Common myeloid progenitor, CD34-positive (primary cell): Measurements from ENCODE around the gene VWA2. TPM values are rescaled to one million over a fixed set of nuclear protein-coding genes. Genes with fewer than 3 reads are reported as not detected.

Experiments used
- CTCF ChIA-PET: fragments of 350-600 bp; sonication (Branson Sonifier 250); formaldehyde crosslinking; loops from one replicate; lab custom pipeline; 2021; ENCODE audit warnings: antibody characterized with exemption; lab: Charles Lee
- POLR2A ChIA-PET: fragments of 350-600 bp; sonication (Branson Sonifier 250); formaldehyde crosslinking; loops from one replicate; lab custom pipeline; 2021; ENCODE audit warnings: antibody characterized with exemption; lab: Charles Lee
- DNase-seq, 3 donors: peaks; one replicate each; pipeline versions ENCODE4 v3.0.0 to v3.0.0-alpha.2; 2013
- H3K27ac ChIP-seq, 2 experiments: 1 replicate in 1 of 2; 2 replicates in 1 of 2; pipeline ENCODE4 v1.7.0; 2013; ENCODE audit warnings: inconsistent platforms in 2 of 2, low read length in 2 of 2, mild to moderate bottlenecking in 2 of 2, low read depth in 1 of 2, moderate library complexity in 1 of 2; ENCODE audit not compliant: severe bottlenecking in 2 of 2, insufficient read depth in 1 of 2, poor library complexity in 1 of 2
- H3K27me3 ChIP-seq, 5 experiments: replicated peaks in 2 of 5; 1 replicate in 3 of 5; 2 replicates in 2 of 5; pipeline versions ENCODE4 v1.6.1 to v1.7.0; 2013; ENCODE audit warnings: low read length in 4 of 5, mild to moderate bottlenecking in 2 of 5, moderate library complexity in 2 of 5, inconsistent platforms in 1 of 5; ENCODE audit not compliant: insufficient read depth in 5 of 5, control insufficient read depth in 4 of 5
- H3K36me3 ChIP-seq, 4 experiments: 1 replicate in 2 of 4; 2 replicates in 2 of 4; pipeline versions ENCODE4 v1.6.1 to v1.7.0; 2013; ENCODE audit warnings: low read length in 3 of 4, control low read depth in 1 of 4, mild to moderate bottlenecking in 1 of 4; ENCODE audit not compliant: control insufficient read depth in 4 of 4, insufficient read depth in 4 of 4
- H3K4me1 ChIP-seq, 4 experiments: 1 replicate in 3 of 4; 2 replicates in 1 of 4; pipeline versions ENCODE4 v1.6.1 to v1.7.1; 2013; ENCODE audit warnings: low read length in 3 of 4, mild to moderate bottlenecking in 3 of 4, control low read depth in 1 of 4, inconsistent platforms in 1 of 4, moderate library complexity in 1 of 4; ENCODE audit not compliant: control insufficient read depth in 4 of 4, insufficient read depth in 4 of 4; ENCODE audit errors: control extremely low read depth in 1 of 4
- H3K4me3 ChIP-seq, 7 experiments: 1 replicate in 4 of 7; 2 replicates in 3 of 7; pipeline versions ENCODE4 v1.5.1 to v1.7.0; 2013; ENCODE audit warnings: mild to moderate bottlenecking in 7 of 7, low read length in 6 of 7, moderate library complexity in 6 of 7, inconsistent platforms in 2 of 7, low read depth in 2 of 7, control low read depth in 1 of 7; ENCODE audit not compliant: insufficient read depth in 4 of 7, control insufficient read depth in 1 of 7; ENCODE audit errors: extremely low read depth in 1 of 7
- H3K9me3 ChIP-seq, 5 experiments: 1 replicate in 4 of 5; 2 replicates in 1 of 5; pipeline versions ENCODE4 v1.6.1 to v1.7.1; 2013; ENCODE audit warnings: low read length in 4 of 5, mild to moderate bottlenecking in 2 of 5, inconsistent platforms in 1 of 5, low read depth in 1 of 5, moderate library complexity in 1 of 5; ENCODE audit not compliant: control insufficient read depth in 4 of 5, insufficient read depth in 2 of 5; ENCODE audit errors: control extremely low read depth in 1 of 5
- WGBS: methylation state at CpG from one replicate; pipeline ENCODE4 v1.1.5; 2013; ENCODE audit not compliant: insufficient coverage; 5-methylcytosine and 5-hydroxymethylcytosine counted together
- polyA plus RNA-seq: library from polyadenylated mRNA; unstranded; fragments of 120-200 nt; gene quantifications from one replicate; pipeline ENCODE4 v1.2.1, GENCODE V29; 2013

VWA2 gene, protein sequence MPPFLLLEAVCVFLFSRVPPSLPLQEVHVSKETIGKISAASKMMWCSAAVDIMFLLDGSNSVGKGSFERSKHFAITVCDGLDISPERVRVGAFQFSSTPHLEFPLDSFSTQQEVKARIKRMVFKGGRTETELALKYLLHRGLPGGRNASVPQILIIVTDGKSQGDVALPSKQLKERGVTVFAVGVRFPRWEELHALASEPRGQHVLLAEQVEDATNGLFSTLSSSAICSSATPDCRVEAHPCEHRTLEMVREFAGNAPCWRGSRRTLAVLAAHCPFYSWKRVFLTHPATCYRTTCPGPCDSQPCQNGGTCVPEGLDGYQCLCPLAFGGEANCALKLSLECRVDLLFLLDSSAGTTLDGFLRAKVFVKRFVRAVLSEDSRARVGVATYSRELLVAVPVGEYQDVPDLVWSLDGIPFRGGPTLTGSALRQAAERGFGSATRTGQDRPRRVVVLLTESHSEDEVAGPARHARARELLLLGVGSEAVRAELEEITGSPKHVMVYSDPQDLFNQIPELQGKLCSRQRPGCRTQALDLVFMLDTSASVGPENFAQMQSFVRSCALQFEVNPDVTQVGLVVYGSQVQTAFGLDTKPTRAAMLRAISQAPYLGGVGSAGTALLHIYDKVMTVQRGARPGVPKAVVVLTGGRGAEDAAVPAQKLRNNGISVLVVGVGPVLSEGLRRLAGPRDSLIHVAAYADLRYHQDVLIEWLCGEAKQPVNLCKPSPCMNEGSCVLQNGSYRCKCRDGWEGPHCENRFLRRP
- 4.0 TPM for polyA plus RNA-seq

- ChIA-PET POLR2A (no interaction called here), CTCF (interaction anchor here (0.6 to 1.2 kb wide), 5 partner anchors 10 to 548 kb away, joined by 3 to 6 read pairs (median 4); no protein-coding TSS in a partner anchor)
- H3K4me3 ChIP-seq, result peak within 1 kb of the TSS; percentile 33 to 79 (median 63)
- DNase-seq, result peak; percentile 47 to 61 (median 48)
- under 1% methylated on average over 73 of the region's 79 CpGs for WGBS
- peaks cover 0 to 2% (median 0%) of the 10 kb centered on the region in 5 experiments for H3K9me3 ChIP-seq
- H3K36me3 ChIP-seq, result no peaks in the 10 kb centered on the region
- H3K27me3 ChIP-seq, result peaks cover 2 to 81% (median 30%) of the 10 kb centered on the region in 5 experiments
- H3K27ac ChIP-seq, result no peak within 1 kb of the TSS
- peaks cover 5 to 27% (median 12%) of the 10 kb centered on the region in 4 experiments for H3K4me1 ChIP-seq
These were observed at the start of gene VWA2 for GRCh38 chr10:114239117-114239993. Gene VWA2 (plus strand): TSS chr10:114239254. CDS start chr10:114248714, 9,460 bp downstream.

DNA sequence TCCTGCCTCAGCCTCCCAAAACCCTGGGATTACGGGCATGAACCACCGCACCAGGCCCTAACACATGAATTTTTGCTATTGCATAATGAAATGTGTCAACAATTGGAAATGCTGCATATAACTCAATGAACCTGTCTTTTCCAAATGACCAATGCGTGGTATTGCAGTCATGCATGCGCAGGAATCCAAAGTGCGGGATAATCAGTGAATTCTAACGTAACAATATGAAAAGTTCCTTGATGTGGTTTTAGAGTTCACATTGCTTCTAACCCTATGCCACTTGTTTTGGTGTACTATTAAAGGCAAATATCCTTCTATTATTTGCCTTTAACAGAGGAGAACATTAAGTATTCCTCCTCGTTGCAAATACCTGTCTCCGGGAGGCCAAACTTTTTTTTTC, 49.4 kb upstream of the VWA2 start:
- POLR2A ChIA-PET, result no interaction called here
- Histone ChIP-seq H3K27ac (no peak overlapping the region), H3K4me1 (peaks cover 0 to 20% (median 4%) of the 10 kb centered on the region in 4 experiments), H3K27me3 (no peaks in the 10 kb centered on the region), H3K9me3 (no peaks in the 10 kb centered on the region), H3K36me3 (no peaks in the 10 kb centered on the region), H3K4me3 (no peak overlapping the region)
- no peak for DNase-seq
- CTCF ChIA-PET, result no interaction called here
- 100% methylated on average over 4 of the region's 8 CpGs for WGBS

DNA sequence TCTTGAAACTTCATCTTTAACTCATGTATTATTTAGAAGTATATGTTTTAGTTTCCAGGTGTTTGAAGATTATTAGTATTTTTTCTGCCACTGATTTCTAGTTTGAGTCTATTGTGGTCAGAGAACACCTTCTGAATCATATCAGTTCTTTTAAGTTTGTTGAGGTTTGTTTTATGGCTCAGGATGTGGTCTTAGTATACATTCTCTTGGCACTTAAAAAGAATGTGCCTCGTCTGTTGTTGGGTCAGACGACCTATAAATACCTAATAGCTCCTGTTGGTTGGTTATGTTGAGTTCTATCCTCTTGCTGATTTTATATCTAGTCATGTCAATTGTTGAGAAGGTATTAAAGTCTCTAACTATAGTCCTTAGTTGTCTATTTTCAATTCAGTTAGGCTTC, 44.0 kb upstream of the VWA2 start:
- Histone ChIP-seq H3K4me1 (no peaks in the 10 kb centered on the region), H3K27me3 (no peaks in the 10 kb centered on the region), H3K4me3 (no peak overlapping the region), H3K27ac (no peak overlapping the region), H3K9me3 (no peaks in the 10 kb centered on the region), H3K36me3 (no peaks in the 10 kb centered on the region)
- POLR2A ChIA-PET, result no interaction called here
- WGBS, result no CpG with 5 or more reads among the region's 2 CpGs
- CTCF ChIA-PET, result no interaction called here
- DNase-seq, result no peak

DNA sequence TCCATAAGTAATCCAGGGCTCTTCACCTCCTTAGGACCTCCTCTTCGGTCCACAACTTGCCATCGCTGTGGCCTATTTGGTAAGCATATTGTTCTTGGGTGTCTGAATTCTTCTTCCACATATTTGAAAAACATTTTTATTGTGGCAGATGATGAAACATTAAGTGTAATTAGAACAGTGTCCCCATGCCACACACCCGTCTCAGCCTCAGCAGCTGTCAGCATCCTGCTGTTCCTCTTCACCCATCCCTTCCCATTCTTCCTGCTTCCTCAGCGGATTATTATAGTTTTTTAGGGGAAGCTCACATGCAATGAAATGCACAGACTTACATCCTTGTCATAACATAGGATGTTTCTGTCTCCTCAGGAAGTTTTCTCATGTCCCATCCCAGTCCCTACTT, 39.8 kb upstream of the VWA2 start:
- no CpG with 5 or more reads among the region's 4 CpGs for WGBS
- no peaks in the 10 kb centered on the region for H3K9me3 ChIP-seq
- H3K4me1 ChIP-seq, result no peaks in the 10 kb centered on the region
- POLR2A ChIA-PET, result no interaction called here
- CTCF ChIA-PET, result interaction anchor here (0.6 kb wide), 1 partner anchor 37 kb away, joined by 3 read pairs; no protein-coding TSS in a partner anchor
- H3K4me3 ChIP-seq, result no peak overlapping the region
- H3K36me3 ChIP-seq, result no peaks in the 10 kb centered on the region
- no peak for DNase-seq
- no peaks in the 10 kb centered on the region for H3K27me3 ChIP-seq
- H3K27ac ChIP-seq, result no peak overlapping the region

DNA sequence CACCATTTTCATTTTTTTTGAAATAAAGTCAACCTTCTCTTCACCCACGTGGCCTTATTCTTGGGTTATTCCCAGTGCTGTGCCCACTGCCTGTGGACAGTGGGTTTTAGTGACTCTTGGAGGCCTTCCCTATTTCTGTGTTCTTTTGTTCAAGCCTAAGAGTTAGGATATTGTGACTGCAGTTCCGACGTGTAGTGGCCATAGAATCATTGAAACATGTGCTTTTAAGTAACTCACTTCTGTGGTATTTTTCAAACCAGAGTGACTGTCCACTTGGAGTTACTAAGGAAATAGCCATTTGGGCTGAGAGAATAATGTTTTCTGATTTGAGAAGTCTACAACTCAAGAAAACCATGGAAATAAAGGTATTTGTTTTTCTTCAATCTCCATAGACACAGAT, 36.2 kb upstream of the VWA2 start:
- no peak overlapping the region for H3K27ac ChIP-seq
- ChIA-PET POLR2A (no interaction called here), CTCF (no interaction called here)
- no peaks in the 10 kb centered on the region for H3K36me3 ChIP-seq
- no peaks in the 10 kb centered on the region for H3K9me3 ChIP-seq
- H3K27me3 ChIP-seq, result no peaks in the 10 kb centered on the region
- no peaks in the 10 kb centered on the region for H3K4me1 ChIP-seq
- WGBS, result 100% methylated on average over 3 of the region's 3 CpGs
- no peak for DNase-seq
- H3K4me3 ChIP-seq, result no peak overlapping the region

GRCh38 chr10:114206902-114207301, 32.2 kb upstream of the VWA2 start:
- CTCF ChIA-PET, result interaction anchor here (0.6 to 1.1 kb wide), 2 partner anchors 185 to 589 kb away, joined by 3 read pairs; no protein-coding TSS in a partner anchor
- H3K27ac ChIP-seq, result no peak overlapping the region
- DNase-seq, result no peak

More at GRCh38 chr10:114206902-114207301, 32.2 kb upstream of the VWA2 start:
- POLR2A ChIA-PET, result no interaction called here
- H3K9me3 ChIP-seq, result no peaks in the 10 kb centered on the region
- WGBS, result 75% methylated on average over 2 of the region's 2 CpGs
- H3K4me1 ChIP-seq, result no peaks in the 10 kb centered on the region
- H3K4me3 ChIP-seq, result no peak overlapping the region
- no peaks in the 10 kb centered on the region for H3K36me3 ChIP-seq
- no peaks in the 10 kb centered on the region for H3K27me3 ChIP-seq
